Measurements from ENCODE around the gene SULT1A2. TPM values are rescaled to one million over a fixed set of nuclear protein-coding genes. Genes with fewer than 3 reads are reported as not detected.

The SULT1A2 gene
- total RNA-seq, 1 donor from 2014 or later: 3.9 TPM

- Mint-ChIP-seq H3K9me3 (ENCODE audit: low read depth) (no peaks in the 10 kb centered on the region), H3K4me3 (ENCODE audit: low read depth) (no peak overlapping the region), H3K27ac (no peak overlapping the region), H3K27me3 (no peaks in the 10 kb centered on the region), H3K36me3 (ENCODE audit: insufficient read depth) (peaks cover 19% of the 10 kb centered on the region), H3K4me1 (ENCODE audit: low read depth) (peaks cover 4% of the 10 kb centered on the region)
- no peak for TF ChIP-seq CTCF (IDR thresholded peaks at IDR 0.05; ENCODE audit: unreplicated experiment)
- no peak for DNase-seq (ENCODE audit: low spot score, unreplicated experiment)
Measured at GRCh38 chr16:28591355-28591754, 5.5 kb downstream of the SULT1A2 start.

GRCh38 chr16:28590384-28591340 is 6.2 kb downstream of the SULT1A2 start:
- no peak overlapping the region for H3K27ac Mint-ChIP-seq
- no peaks in the 10 kb centered on the region for H3K9me3 Mint-ChIP-seq (ENCODE audit: low read depth)
- no peak for TF ChIP-seq CTCF (IDR thresholded peaks at IDR 0.05; ENCODE audit: unreplicated experiment)
- peaks cover 2% of the 10 kb centered on the region for H3K4me1 Mint-ChIP-seq (ENCODE audit: low read depth)
- H3K27me3 Mint-ChIP-seq: no peaks in the 10 kb centered on the region
- peaks cover 22% of the 10 kb centered on the region for H3K36me3 Mint-ChIP-seq (ENCODE audit: insufficient read depth)
- no peak overlapping the region for H3K4me3 Mint-ChIP-seq (ENCODE audit: low read depth)
- no peak for DNase-seq (ENCODE audit: low spot score, unreplicated experiment)

GRCh38 chr16:28589930-28590329 is 6.9 kb downstream of the SULT1A2 start:
- peaks cover 24% of the 10 kb centered on the region for H3K36me3 Mint-ChIP-seq (ENCODE audit: insufficient read depth)

GRCh38 chr16:28589069-28589468 is 7.8 kb downstream of the SULT1A2 start:
- DNase-seq (ENCODE audit: low spot score, unreplicated experiment): no peak
- no peaks in the 10 kb centered on the region for H3K9me3 Mint-ChIP-seq (ENCODE audit: low read depth)
- H3K4me3 Mint-ChIP-seq (ENCODE audit: low read depth): no peak overlapping the region

More at GRCh38 chr16:28589930-28590329, 6.9 kb downstream of the SULT1A2 start:
- DNase-seq (ENCODE audit: low spot score, unreplicated experiment): no peak
- no peak for TF ChIP-seq CTCF (IDR thresholded peaks at IDR 0.05; ENCODE audit: unreplicated experiment)
- H3K9me3 Mint-ChIP-seq (ENCODE audit: low read depth): no peaks in the 10 kb centered on the region
- no peak overlapping the region for H3K27ac Mint-ChIP-seq
- no peaks in the 10 kb centered on the region for H3K27me3 Mint-ChIP-seq
- no peak overlapping the region for H3K4me3 Mint-ChIP-seq (ENCODE audit: low read depth)
- H3K4me1 Mint-ChIP-seq (ENCODE audit: low read depth): no peaks in the 10 kb centered on the region

GRCh38 chr16:28587386-28587785 is 9.5 kb downstream of the SULT1A2 start:
- no peak for DNase-seq (ENCODE audit: low spot score, unreplicated experiment)
- Mint-ChIP-seq H3K9me3 (ENCODE audit: low read depth) (no peaks in the 10 kb centered on the region), H3K4me1 (ENCODE audit: low read depth) (no peaks in the 10 kb centered on the region), H3K36me3 (ENCODE audit: insufficient read depth) (peaks cover 26% of the 10 kb centered on the region), H3K27ac (no peak overlapping the region), H3K27me3 (no peaks in the 10 kb centered on the region), H3K4me3 (ENCODE audit: low read depth) (no peak overlapping the region)
- TF ChIP-seq CTCF (IDR thresholded peaks at IDR 0.05; ENCODE audit: unreplicated experiment): no peak

More at GRCh38 chr16:28589069-28589468, 7.8 kb downstream of the SULT1A2 start:
- Mint-ChIP-seq H3K4me1 (ENCODE audit: low read depth) (no peaks in the 10 kb centered on the region), H3K27me3 (no peaks in the 10 kb centered on the region), H3K36me3 (ENCODE audit: insufficient read depth) (peaks cover 26% of the 10 kb centered on the region), H3K27ac (no peak overlapping the region)
- no peak for TF ChIP-seq CTCF (IDR thresholded peaks at IDR 0.05; ENCODE audit: unreplicated experiment)

Data from progenitor cell of endocrine pancreas (in vitro differentiated cells).